HG02884 (cell line): Measurements from ENCODE around the gene KPTN.

Source experiments
- ATAC-seq: cut with Tn5 transposase; IDR thresholded peaks from one replicate; pipeline ENCODE4 v1.9.1; 2021; ENCODE audit warnings: mild to moderate bottlenecking, moderate library complexity; ENCODE audit not compliant: unreplicated experiment

The KPTN gene

DNA sequence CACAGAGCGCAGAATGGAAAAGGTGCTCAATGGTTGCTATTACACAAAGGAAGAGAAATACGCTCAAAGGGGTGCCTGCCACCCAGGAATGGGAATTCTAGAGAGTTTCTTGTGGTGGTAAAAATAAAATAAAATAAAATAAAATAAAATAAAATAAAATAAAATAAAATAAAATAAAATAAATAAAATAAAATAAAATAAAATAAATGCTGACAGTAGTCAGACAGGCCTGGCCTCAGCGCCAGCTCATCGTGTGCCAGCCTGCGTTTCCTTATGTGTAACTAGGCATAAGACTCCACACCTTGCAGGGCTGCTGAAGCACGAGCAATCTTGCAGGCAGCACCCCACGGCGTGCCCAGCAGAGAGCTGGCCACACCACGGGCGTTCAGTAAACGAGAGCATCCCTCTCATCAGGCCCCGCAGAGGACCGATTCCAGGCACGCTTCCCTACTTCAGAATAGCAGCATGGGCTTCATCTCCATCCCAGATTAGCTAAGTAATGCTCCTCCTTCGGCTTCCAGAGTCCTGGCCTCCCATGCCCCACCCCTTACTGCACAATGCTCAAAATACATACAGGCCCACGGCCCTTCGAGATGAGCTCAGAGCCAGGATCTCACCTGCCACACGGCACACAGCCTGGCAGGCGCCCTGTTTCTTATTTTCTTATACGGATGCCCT is 25.3 kb upstream of the KPTN start:
- no peak for ATAC-seq

DNA sequence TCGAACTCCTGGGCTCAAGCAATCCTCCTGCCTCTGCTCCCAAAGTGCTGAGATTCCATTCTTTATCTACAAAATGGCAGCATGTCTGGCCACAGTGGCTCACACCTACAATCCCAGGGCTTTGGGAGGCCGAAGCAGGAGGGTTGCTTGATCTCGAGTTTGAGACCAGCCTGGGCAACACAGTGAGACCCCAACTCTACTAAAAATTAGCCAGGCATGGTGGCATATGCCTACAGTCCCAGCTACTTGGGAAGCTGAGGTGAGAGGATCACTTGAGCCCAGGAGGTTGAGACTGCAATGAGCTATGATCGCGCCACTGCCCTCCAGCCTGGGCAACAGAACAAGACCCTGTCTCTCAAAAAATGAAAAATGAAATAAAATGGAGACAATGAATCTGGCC is 24.7 kb upstream of the KPTN start:
- no peak for ATAC-seq

DNA sequence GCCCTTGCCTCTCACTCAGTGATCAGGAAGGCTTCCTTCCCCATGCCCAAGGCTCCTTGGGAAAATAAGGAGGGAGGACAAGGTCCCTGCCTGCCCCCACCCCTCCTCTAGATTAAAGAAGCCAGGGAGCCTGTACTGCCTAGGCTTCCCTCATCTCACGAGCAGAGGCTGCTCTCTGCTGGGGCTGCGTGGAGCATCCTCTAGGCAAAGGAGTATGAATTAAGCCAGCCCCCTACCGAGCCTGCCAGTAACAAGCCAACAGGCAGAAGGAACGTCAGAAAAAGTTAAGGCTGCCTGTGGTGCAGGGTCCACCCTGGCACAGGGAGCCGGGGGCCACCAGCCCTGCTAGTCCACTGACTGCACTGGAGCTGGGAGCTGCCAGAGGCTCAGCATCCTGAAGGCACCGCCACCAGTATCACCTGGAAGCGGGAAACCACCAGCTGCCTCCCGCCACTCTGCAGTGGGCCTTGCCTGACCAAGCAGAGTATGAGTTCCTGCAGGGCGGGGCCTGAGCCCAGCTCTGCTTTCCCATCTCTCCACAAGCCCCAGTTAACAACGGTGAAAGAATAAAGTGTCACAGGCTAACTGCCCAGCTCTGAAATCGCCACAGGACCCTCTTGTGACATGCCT is 24.0 kb upstream of the KPTN start:
- no peak for ATAC-seq

DNA sequence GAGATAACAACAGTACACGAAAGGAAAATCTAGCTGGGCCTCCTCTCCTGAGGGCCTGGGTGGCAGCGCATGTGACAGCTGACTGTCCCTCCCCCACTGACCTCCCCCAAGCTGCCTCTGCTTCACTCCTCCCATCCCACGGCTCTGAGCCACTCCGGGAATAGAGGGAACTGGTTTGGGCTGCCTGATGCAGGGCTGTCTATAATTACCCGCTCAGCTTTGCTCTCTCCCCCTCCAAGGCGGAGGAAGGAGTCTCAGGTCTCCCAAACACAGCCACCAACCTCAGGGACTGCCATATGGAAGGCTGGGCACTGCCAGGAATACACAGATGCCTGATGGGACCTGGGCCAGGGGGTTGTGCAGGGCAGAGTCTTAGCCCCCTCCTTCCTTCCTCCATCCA is 23.0 kb upstream of the KPTN start:
- no peak for ATAC-seq

- ATAC-seq = no peak
Measured at GRCh38 chr19:47506459-47506858, 22.4 kb upstream of the KPTN start.

DNA sequence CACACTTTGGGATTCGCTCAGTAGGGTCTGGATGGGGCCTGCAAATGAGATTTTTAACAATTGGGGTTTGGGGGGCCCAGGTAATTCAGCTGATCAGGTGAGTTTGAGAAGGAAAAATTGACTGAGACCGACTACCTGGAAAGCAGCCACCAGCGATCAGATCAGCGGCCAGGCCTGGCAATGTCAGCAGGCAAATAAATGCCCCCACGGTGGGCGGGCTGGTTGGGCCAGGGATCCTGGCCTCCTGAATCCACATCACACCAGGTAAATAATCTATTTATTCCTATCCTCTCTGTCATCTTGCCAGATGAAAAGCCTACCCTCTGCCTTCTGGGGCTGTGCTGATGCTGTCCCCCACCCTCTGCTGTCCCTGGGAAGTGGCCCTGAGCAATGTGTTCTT is 21.5 kb upstream of the KPTN start:
- ATAC-seq = no peak

DNA sequence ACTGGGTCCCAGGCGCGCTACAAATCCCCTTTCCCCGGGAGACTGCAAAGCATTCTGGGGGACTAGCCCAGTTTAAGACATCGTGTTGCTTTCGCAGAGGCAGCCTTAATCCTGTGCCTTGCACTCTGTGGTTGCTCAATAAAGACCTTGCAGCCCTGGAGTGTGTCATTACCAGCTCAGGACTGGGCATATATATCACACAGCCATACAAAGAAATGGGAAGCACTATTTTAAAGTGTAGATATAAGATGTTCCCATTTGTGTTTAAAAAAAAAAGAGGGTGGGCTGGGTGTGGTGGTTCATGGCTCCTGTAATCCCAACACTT is 19.8 kb upstream of the KPTN start:
- ATAC-seq = no peak

DNA sequence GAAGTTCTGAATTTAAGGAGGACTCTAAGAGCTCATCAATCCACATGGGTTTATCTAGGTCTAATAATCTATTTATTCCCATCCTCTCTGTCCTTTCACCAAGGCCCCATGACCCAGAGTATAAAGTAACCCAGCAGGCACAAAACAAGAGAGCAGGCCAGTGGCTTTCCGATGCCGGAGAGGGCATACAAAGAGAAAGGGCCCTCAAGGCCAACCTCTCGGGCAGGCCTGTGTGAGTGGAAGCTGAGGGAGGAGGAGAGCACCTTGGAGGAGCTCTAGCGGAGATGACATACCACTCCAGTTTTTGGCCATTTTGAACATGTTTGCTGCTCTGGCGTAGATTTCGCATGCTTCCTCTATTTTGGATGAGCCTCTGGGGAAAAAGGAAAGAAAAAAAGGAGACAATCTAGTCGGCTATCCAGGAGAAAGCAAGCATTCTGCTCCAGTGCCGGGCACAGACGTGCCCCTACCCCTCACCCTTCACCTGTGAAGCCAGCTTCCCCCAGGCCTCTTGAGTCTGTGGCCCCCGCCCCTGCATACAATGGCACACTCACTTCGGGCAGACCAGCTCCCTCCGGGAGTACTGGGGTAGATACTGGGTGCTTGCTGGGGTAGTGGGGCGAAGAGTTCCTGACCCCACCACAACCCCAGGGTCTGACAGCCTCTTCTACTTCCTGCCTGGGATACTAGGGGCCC is 19.3 kb upstream of the KPTN start:
- ATAC-seq = no peak

DNA sequence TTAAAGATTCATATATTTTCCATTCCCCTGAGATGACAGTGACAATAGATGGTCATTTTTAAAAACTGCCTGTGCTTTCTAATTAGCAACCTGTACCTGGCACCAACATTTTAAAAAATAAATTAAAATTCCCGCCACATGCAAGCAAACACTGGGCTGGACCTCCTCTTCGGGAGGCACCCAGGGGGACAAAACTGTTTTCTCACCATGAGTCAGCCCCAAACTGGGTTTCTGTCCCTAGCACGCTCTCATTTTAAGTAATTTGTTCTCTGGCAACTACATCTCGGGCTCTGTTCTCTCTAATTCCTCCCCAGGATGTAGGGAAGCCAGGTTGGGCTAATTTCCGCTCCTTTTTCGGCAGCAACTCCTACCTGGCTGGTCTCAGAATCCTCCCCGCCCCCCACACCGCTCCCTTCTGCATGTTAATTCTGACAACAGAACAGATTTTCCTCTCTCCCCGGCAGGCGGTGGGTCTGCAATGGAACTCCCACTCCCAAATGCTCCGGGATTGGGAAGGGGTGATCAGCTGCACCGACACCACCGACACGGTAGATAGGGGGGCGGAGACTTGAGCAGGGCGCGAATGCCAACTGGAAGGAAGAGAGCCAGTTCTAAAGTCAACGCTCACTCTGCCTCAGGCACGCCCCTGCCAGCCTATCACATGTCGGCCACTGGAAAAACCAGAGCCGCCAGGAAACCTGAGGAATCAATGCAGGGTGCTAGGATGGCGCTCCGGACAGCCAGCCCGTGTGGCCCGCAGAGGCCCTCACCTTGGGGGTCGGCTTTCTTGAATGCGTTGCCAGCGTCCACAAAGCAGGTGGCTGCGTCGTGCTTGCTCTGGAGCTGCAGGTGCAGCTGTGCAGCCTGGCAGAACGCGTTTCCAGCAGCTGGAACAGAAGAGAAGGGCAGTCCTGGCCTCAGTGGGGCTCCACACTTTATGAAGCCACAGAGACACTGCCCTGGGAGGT is 16.1 kb upstream of the KPTN start:
- no peak for ATAC-seq

- no peak for ATAC-seq
Measured at GRCh38 chr19:47499371-47499770, 15.4 kb upstream of the KPTN start.

GRCh38 chr19:47498561-47498960 is 14.5 kb upstream of the KPTN start:
- ATAC-seq = no peak

DNA sequence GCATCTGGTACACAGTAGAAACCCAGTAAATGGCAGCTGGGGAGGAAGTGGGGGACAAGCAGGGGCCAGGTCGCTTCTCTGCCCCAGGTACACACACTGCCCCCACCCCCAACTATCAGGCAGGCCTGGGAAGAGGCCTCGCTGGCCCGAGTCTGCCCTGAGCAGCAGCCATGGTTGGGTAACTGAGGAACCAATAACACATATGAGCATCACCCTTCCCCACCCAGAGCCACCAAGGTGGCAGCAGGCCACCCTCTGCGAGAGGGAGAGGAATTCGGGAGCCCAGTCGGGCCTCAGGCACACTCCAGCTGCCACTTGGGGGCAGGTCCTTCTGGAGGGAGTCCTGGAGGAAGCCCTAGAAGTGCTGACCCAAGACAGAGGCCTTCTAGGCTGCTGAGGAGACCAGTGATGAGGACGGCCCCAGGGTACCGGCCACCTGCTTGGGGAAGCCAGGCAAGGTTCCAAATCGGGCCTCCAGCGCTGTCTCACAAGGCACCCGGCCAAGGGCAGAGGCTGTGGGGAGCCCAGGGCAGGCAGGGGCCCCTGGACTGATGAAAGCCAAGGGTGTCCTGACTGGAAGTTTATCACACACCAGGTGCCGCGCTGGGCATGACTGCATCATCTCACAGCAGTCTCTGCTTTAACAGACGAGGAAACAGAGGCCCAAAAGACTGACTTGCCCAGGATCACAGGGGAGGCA is 14.0 kb upstream of the KPTN start:
- no peak for ATAC-seq

DNA sequence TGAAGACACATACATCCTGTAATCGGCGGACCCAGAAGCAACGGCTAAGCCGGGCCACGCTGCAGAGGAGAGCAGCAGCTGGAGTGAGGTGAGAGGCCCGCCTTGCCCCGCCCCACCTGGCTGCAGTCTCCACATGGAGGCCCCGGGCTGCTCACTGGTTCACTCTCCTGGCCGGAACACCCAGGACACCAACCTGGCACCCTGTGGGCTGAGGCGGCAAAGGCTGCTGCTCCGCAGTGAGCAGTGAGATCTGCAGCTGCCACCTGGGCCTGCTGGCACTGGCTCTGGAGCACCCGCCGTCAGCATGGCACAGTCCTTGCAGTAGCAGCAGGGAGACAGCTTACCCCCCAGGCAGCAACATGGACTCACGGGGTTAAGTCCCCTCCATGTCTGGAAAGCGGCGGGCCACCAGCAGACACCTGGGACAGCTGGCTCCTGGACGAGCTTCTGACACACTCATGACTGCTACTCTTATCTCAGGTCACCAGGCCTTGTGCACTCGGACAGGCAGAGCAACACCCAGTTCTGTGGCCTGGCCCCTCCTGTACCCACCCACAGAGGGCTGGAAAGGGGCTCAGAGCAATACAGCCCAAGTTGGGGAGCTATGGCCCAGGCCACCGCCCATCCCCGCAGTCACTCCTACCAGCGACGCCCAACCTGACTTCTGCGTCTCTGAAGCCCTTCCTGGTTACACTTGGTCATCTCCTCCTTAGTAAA is 13.2 kb upstream of the KPTN start:
- no peak for ATAC-seq

GRCh38 chr19:47495478-47496372 is 11.7 kb upstream of the KPTN start:
- ATAC-seq = no peak

DNA sequence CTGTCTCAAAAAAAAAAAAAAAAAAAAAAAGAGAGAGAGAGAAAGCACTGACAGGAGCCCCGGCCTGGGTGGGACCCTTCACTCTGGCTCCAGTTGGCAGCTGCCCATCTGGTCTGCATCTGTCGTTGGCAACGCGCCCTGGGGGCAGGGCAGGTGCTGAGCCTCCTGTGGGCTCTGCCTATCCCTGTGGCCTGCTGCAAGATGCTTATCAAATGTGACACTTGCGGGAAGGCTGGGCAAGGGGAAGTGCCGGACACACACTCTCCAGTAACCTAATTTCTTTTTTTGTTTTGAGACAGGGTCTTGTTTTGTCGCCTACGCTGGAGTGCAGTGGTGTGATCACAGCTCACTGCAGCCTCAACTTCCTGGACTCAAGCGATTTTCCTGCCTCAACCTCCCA is 10.7 kb upstream of the KPTN start:
- no peak for ATAC-seq

DNA sequence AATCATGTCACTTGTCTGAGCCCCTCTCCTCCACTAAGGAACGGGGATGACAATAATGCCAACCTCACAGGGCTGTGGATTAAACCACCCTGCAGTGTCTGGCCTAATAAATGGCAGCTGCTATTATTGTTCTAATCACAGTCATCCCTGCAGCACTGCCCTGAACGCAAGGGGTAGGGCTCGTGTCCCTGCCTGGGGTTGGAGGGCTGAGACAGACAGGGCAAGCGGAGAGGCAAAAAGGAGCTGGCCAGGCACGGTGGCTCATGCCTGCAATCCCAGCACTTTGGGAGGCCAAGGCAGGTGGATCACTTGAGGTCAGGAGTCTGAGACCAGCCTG is 10.2 kb upstream of the KPTN start:
- no peak for ATAC-seq

- ATAC-seq = no peak
Measured at GRCh38 chr19:47493378-47494210, 9.6 kb upstream of the KPTN start.
